OCI-LY1 (cell line): Measurements from ENCODE around the gene PHYHD1.

Experiments used
- H2AFZ ChIP-seq: fragments of 200-600 bp; sonication (generic), shearing (Covaris generic); 2 replicates; pipeline ENCODE4 v1.6.0; 2014; ENCODE audit warnings: antibody characterized with exemption, mild to moderate bottlenecking, low read length
- H3F3A ChIP-seq: fragments of 200-600 bp; sonication (generic), shearing (Covaris generic); 2 replicates; pipeline ENCODE4 v1.6.0; 2014; ENCODE audit warnings: mild to moderate bottlenecking, antibody characterized with exemption, low read length, moderate library complexity; ENCODE audit not compliant: insufficient read depth
- H3K27ac ChIP-seq: fragments of 200-600 bp; sonication (generic); 2 replicates; pipeline ENCODE4 v1.5.1; 2014; ENCODE audit warnings: low read length, mixed run types, mild to moderate bottlenecking, low read depth; ENCODE audit not compliant: poor library complexity, severe bottlenecking
- H3K27me3 ChIP-seq: fragments of 200-600 bp; sonication (generic); 2 replicates; pipeline ENCODE4 v1.6.0; 2014; ENCODE audit warnings: antibody characterized with exemption, mild to moderate bottlenecking, low read length, moderate library complexity; ENCODE audit not compliant: insufficient read depth
- H3K36me3 ChIP-seq: fragments of 200-600 bp; sonication (generic); 2 replicates; pipeline ENCODE4 v1.6.1; 2014; ENCODE audit warnings: mild to moderate bottlenecking, antibody characterized with exemption, low read length, moderate library complexity, mixed read lengths; ENCODE audit not compliant: insufficient read depth
- H3K4me1 ChIP-seq: fragments of 200-600 bp; sonication (generic); 2 replicates; pipeline ENCODE4 v1.5.1; 2014; ENCODE audit warnings: mild to moderate bottlenecking, low read length, moderate library complexity; ENCODE audit not compliant: insufficient read depth, severe bottlenecking
- H3K4me2 ChIP-seq: fragments of 200-600 bp; sonication (generic), shearing (Covaris generic); 2 replicates; pipeline ENCODE4 v1.6.1; 2014; ENCODE audit warnings: low read length
- H3K4me3 ChIP-seq: fragments of 200-600 bp; sonication (generic); 2 replicates; pipeline ENCODE4 v1.5.1; 2014; ENCODE audit warnings: low read length, low read depth, mild to moderate bottlenecking, mixed read lengths; ENCODE audit not compliant: poor library complexity, severe bottlenecking
- H3K79me2 ChIP-seq: fragments of 200-600 bp; shearing (Covaris generic); 2 replicates; pipeline ENCODE4 v1.6.1; 2016; ENCODE audit warnings: mixed run types, low read length, mixed read lengths; ENCODE audit not compliant: insufficient read depth
- H3K9ac ChIP-seq: fragments of 200-600 bp; sonication (generic), shearing (Covaris generic); 2 replicates; pipeline ENCODE4 v1.6.1; 2014; ENCODE audit warnings: mild to moderate bottlenecking, low read length, mixed read lengths
- H3K9me2 ChIP-seq: fragments of 200-600 bp; sonication (generic), shearing (Covaris generic); 2 replicates; pipeline ENCODE4 v1.6.1; 2014; ENCODE audit warnings: low read depth, mild to moderate bottlenecking, low read length, mixed read lengths
- H3K9me3 ChIP-seq: fragments of 200-600 bp; shearing (Covaris generic); 2 replicates; pipeline ENCODE4 v1.6.1; 2014; ENCODE audit warnings: low read length, mixed read lengths
- H4K20me1 ChIP-seq: fragments of 200-600 bp; sonication (generic), shearing (Covaris generic); 2 replicates; pipeline ENCODE4 v1.6.0; 2016; ENCODE audit warnings: mild to moderate bottlenecking, low read length; ENCODE audit not compliant: insufficient read depth
- EZH2 ChIP-seq: fragments of 200-600 bp; sonication (generic), shearing (Covaris generic); IDR thresholded peaks from 2 replicates; pipeline ENCODE4 v1.8.0; 2017; ENCODE audit warnings: borderline replicate concordance, mixed run types, mild to moderate bottlenecking, antibody characterized with exemption, low read length, moderate library complexity, mixed read lengths
- TF ChIP-seq, protein P1 (sequence below): fragments of 200-600 bp; sonication (generic), shearing (Covaris generic); IDR thresholded peaks from 2 replicates; pipeline ENCODE4 v1.5.1; 2017; ENCODE audit warnings: mild to moderate bottlenecking, antibody characterized with exemption, low read length, moderate library complexity, mixed read lengths

The PHYHD1 gene

DNA sequence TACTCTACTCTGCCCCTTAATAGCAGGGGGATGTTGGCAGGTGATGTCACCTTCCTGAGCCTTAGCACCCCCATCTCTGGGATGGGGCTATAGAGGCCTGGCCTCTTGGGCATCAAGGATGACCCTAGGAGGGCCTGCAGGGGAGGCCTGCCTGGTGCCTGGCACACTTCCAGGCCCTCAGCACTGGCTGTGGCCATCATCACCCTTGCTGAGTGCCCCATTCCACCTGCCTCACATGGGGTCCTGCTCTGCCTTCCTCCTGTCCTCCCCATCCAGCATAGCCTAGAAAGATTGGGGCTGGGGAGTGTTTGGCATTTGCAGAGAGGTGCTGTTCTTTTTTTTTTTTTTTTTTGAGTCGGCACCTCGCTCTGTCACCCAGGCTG, 17.7 kb upstream of the PHYHD1 start:
- TF ChIP-seq, protein P1, sequence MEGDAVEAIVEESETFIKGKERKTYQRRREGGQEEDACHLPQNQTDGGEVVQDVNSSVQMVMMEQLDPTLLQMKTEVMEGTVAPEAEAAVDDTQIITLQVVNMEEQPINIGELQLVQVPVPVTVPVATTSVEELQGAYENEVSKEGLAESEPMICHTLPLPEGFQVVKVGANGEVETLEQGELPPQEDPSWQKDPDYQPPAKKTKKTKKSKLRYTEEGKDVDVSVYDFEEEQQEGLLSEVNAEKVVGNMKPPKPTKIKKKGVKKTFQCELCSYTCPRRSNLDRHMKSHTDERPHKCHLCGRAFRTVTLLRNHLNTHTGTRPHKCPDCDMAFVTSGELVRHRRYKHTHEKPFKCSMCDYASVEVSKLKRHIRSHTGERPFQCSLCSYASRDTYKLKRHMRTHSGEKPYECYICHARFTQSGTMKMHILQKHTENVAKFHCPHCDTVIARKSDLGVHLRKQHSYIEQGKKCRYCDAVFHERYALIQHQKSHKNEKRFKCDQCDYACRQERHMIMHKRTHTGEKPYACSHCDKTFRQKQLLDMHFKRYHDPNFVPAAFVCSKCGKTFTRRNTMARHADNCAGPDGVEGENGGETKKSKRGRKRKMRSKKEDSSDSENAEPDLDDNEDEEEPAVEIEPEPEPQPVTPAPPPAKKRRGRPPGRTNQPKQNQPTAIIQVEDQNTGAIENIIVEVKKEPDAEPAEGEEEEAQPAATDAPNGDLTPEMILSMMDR: no peak
- no peak for TF ChIP-seq EZH2

DNA sequence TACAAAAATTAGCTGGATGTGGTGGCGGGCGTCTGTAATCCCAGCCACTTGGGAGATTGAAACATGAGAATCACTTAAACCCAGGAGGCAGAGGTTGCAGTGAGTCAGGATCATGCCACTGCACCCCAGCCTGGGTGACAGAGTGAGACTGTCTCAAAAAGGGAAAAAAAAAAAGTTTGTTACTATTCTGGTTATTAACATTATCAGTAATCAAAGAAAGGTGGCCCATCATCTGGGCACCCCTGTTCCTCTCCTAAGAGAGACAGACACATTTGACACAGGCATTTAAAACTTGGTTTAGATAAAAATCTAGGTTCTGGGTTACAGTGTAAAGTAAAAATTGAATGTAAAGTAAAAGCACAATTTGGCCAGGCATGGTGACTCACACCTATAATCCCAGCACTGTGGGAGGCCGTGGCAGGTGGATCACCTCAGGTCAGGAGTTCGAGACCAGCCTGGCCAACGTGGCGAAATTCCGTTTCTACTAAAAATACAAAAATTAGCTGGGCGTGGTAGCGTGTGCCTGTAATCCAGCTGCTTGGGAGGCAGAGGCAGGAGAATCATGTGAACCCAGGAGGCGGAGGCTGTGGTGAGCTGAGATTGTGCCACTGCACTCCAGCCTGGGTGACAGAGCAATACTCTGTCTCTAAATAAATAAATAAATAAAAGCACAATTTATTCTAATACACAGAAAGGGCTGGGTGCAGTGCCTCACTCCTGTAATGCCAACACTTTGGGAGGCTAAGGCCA, 16.7 kb upstream of the PHYHD1 start:
- H3K79me2 ChIP-seq: no peaks in the 10 kb centered on the region
- no peak overlapping the region for H3K4me2 ChIP-seq
- no peak overlapping the region for H3K27ac ChIP-seq
- no peak overlapping the region for H3K4me3 ChIP-seq
- no peaks in the 10 kb centered on the region for H3F3A ChIP-seq
- H3K9me3 ChIP-seq: no peaks in the 10 kb centered on the region
- no peaks in the 10 kb centered on the region for H4K20me1 ChIP-seq
- H3K9me2 ChIP-seq: no peaks in the 10 kb centered on the region
- TF ChIP-seq, protein P1: no peak
- no peak for TF ChIP-seq EZH2
- no peak overlapping the region for H3K9ac ChIP-seq
- H2AFZ ChIP-seq: no peak overlapping the region
- H3K27me3 ChIP-seq: no peaks in the 10 kb centered on the region
- H3K4me1 ChIP-seq: peaks cover 17% of the 10 kb centered on the region
- H3K36me3 ChIP-seq: peaks cover 26% of the 10 kb centered on the region

More for the DNA sequence above, 17.7 kb upstream of the PHYHD1 start:
- Histone ChIP-seq H3K4me3 (no peak overlapping the region), H3K27ac (peak overlapping the region; percentile 64), H3K4me1 (peaks cover 17% of the 10 kb centered on the region), H3K27me3 (no peaks in the 10 kb centered on the region), H3K9me2 (no peaks in the 10 kb centered on the region), H4K20me1 (no peaks in the 10 kb centered on the region), H3K9ac (no peak overlapping the region; the same call in 1 of the 2 replicates), H3K4me2 (no peak overlapping the region), H3F3A (no peaks in the 10 kb centered on the region), H3K9me3 (no peaks in the 10 kb centered on the region), H3K36me3 (peaks cover 22% of the 10 kb centered on the region), H3K79me2 (no peaks in the 10 kb centered on the region), H2AFZ (no peak overlapping the region)

DNA sequence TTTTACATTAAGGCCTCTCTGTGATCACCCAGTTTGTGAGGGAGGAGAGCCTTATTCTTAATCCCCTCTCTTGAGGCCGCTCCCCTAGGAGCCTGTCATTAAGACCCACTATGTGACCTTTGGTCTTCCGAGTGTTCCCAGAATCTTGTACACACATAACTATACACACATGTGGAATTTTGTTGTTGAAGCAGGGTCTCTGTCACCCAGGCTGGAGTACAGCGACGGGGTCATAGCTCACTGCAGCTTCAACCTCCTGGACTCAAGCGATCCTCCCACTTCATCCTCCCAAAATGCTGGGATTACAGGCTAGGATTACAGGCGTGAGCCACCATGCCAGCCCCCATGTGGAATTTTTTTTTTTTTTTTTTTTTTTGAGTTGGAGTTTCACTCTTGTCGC, 14.8 kb upstream of the PHYHD1 start:
- H3K4me3 ChIP-seq: no peak overlapping the region

More for the DNA sequence above, 14.8 kb upstream of the PHYHD1 start:
- no peak for TF ChIP-seq EZH2
- TF ChIP-seq, protein P1: no peak
- H3K9me3 ChIP-seq: no peaks in the 10 kb centered on the region
- peaks cover 17% of the 10 kb centered on the region for H3K4me1 ChIP-seq
- no peak overlapping the region for H3K27ac ChIP-seq
- H3K4me2 ChIP-seq: no peak overlapping the region
- no peaks in the 10 kb centered on the region for H3K79me2 ChIP-seq
- H3K9ac ChIP-seq: no peak overlapping the region
- H3K36me3 ChIP-seq: peaks cover 29% of the 10 kb centered on the region
- no peaks in the 10 kb centered on the region for H4K20me1 ChIP-seq
- no peak overlapping the region for H2AFZ ChIP-seq
- H3F3A ChIP-seq: no peaks in the 10 kb centered on the region
- H3K9me2 ChIP-seq: no peaks in the 10 kb centered on the region
- H3K27me3 ChIP-seq: no peaks in the 10 kb centered on the region
